Measurements from ENCODE around the gene PLPP4.

Gene PLPP4

GRCh38 chr10:120517881-120518484, 61.0 kb downstream of the PLPP4 start:
- DNase-seq (ENCODE audit: low read depth): no peak

GRCh38 chr10:120521880-120522279, 64.9 kb downstream of the PLPP4 start:
- no peak for DNase-seq (ENCODE audit: low read depth)

- DNase-seq (ENCODE audit: low read depth): no peak
These were observed 70.7 kb downstream of the PLPP4 start for GRCh38 chr10:120527691-120528090.

GRCh38 chr10:120530699-120531098, 73.7 kb downstream of the PLPP4 start:
- no peak for DNase-seq (ENCODE audit: low read depth)

- DNase-seq (ENCODE audit: low read depth): no peak
These were observed 81.1 kb downstream of the PLPP4 start for GRCh38 chr10:120538091-120538490.

GRCh38 chr10:120539076-120539475, 82.0 kb downstream of the PLPP4 start:
- DNase-seq (ENCODE audit: low read depth): no peak

- no peak for DNase-seq (ENCODE audit: low read depth)
These were observed 83.5 kb downstream of the PLPP4 start for GRCh38 chr10:120540486-120540885.

GRCh38 chr10:120541984-120542383, 85.0 kb downstream of the PLPP4 start:
- no peak for DNase-seq (ENCODE audit: low read depth)

GRCh38 chr10:120542591-120542990, 85.6 kb downstream of the PLPP4 start:
- DNase-seq (ENCODE audit: low read depth): no peak

- no peak for DNase-seq (ENCODE audit: low read depth)
These were observed 86.3 kb downstream of the PLPP4 start for GRCh38 chr10:120543291-120543690.

GRCh38 chr10:120548210-120548609, 91.2 kb downstream of the PLPP4 start:
- no peak for DNase-seq (ENCODE audit: low read depth)

GRCh38 chr10:120552262-120552661, 95.2 kb downstream of the PLPP4 start:
- DNase-seq (ENCODE audit: low read depth): no peak

- no peak for DNase-seq (ENCODE audit: low read depth)
These were observed 96.9 kb downstream of the PLPP4 start for GRCh38 chr10:120553911-120554310.

GRCh38 chr10:120555436-120555835, 98.4 kb downstream of the PLPP4 start:
- no peak for DNase-seq (ENCODE audit: low read depth)

GRCh38 chr10:120555842-120556532, 99.0 kb downstream of the PLPP4 start:
- no peak for DNase-seq (ENCODE audit: low read depth)

GRCh38 chr10:120557311-120557710, 100.3 kb downstream of the PLPP4 start:
- DNase-seq (ENCODE audit: low read depth): no peak

GRCh38 chr10:120559800-120560199, 102.8 kb downstream of the PLPP4 start:
- DNase-seq (ENCODE audit: low read depth): no peak

GRCh38 chr10:120562956-120563355, 105.9 kb downstream of the PLPP4 start:
- DNase-seq (ENCODE audit: low read depth): no peak

GRCh38 chr10:120570418-120570817, 113.4 kb downstream of the PLPP4 start:
- no peak for DNase-seq (ENCODE audit: low read depth)

- no peak for DNase-seq (ENCODE audit: low read depth)
These were observed 114.2 kb downstream of the PLPP4 start for GRCh38 chr10:120571266-120571665.

- no peak for DNase-seq (ENCODE audit: low read depth)
These were observed 115.3 kb downstream of the PLPP4 start for GRCh38 chr10:120572307-120572706.

GRCh38 chr10:120573355-120573754, 116.3 kb downstream of the PLPP4 start:
- no peak for DNase-seq (ENCODE audit: low read depth)

GRCh38 chr10:120574981-120575380, 118.0 kb downstream of the PLPP4 start:
- no peak for DNase-seq (ENCODE audit: low read depth)

- no peak for DNase-seq (ENCODE audit: low read depth)
These were observed 118.4 kb downstream of the PLPP4 start for GRCh38 chr10:120575411-120575810.

All from fibroblast of gingiva (primary cell).